Inflammatory macrophage treated with lipopolysaccharide for 1 hour (primary cell): Measurements from ENCODE around the gene HSD17B14.
"Not testable (repeated sequence)": the region's sequence is repeated elsewhere in the genome, so short reads cannot be mapped to it uniquely, and the experiment has no call there.

Experiments
- DNase-seq, 2 donors: peaks; one replicate each; pipeline ENCODE4 v3.0.0-alpha.2; 2020 to 2022

Gene HSD17B14

DNA sequence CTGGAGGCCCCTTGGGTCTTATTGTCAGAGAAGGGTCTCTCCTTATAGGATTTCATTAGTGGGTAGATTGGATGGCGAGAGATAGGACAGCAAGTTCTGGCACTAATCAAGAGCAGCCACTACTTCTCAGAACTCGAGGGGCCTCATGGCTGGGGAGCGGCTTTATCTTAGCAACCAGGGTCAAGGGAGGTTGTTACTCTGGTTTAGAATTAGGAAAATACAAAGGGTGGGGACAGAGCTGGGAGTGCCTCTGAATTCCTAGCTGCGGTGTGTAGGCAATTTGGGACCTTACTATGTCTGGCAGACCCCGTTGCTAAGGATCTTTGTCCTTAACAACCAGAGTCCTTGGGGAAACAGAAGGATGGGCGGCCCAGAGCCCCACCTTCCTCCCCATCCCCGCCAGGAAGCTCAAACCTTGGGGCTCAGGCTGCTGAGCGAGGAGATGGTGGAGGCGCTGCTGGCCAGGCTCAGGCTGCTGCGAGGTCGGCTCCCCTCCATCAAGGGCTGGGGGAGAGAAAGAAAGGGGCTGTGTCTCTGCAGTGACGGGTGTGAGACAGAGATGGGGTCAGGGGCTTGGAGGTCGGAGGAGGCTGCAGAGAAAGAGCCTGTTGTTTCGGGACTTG is 30.9 kb upstream of the HSD17B14 start:
- DNase-seq, result no peak

DNA sequence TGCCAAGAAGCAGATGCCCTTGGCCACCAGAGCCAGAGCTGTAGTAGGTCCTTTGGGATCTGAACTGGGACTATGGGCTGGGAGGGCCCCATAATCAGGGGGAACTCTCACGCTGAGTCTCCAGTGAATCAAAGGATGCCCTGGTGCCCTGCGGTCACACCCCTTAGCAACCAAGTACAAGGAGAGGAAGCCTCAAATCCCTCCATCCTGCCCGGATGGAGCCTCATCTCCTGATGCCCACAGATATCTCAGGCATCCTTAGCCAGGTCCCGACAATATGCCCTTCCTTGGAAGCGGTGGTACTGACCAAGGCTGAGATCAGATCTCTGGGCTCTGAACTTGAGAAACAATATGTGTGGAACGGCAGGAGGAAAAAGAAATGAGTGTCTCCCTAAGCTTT is 30.4 kb upstream of the HSD17B14 start:
- no peak for DNase-seq

- DNase-seq, result no peak
Observed at GRCh38 chr19:48862827-48863226, 26.5 kb upstream of the HSD17B14 start.

DNA sequence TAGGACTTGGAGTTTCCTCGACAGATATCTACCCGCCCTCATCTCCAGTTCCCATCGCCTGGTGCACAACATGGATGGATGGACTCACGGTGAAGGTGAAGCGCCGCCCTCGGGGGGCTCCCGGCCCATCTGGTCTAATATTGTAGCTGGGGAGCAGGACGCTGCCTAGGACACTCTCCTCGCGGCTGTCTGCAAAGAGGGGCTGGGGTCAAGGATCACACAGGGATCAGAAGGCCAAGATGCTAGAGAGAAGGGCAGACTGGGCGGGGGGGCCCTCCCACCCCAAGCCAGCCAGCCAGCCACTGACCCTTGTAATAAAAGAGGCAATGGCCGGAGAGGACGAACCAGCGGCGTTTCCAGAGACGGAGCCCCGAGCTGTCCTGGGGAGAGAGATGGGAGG is 25.0 kb upstream of the HSD17B14 start:
- no peak for DNase-seq

GRCh38 chr19:48859711-48860572 is 23.7 kb upstream of the HSD17B14 start:
- peak; percentile 57 to 68 for DNase-seq

GRCh38 chr19:48858984-48859710 is 22.9 kb upstream of the HSD17B14 start:
- DNase-seq, result peak in 1 of 2 donors; percentile 47

DNA sequence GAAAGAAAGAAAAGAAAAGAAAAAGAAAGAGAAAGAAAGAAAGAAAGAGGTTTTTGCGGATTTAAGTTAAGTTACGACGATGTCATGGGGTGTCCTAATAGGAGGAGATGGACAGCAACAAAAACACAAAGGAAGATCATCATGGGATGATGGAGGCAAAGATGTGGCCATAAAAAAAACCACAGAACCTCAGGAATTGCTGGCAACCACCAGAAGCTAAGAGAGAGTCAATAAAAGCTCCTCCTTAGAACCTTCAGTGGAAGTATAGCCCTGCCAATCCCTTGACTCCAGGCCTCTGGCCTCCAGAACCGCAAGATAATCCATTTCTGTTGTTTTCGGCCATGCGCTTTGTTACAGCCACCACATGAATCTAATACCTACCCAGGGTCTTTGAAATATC is 20.6 kb upstream of the HSD17B14 start:
- no peak for DNase-seq

DNA sequence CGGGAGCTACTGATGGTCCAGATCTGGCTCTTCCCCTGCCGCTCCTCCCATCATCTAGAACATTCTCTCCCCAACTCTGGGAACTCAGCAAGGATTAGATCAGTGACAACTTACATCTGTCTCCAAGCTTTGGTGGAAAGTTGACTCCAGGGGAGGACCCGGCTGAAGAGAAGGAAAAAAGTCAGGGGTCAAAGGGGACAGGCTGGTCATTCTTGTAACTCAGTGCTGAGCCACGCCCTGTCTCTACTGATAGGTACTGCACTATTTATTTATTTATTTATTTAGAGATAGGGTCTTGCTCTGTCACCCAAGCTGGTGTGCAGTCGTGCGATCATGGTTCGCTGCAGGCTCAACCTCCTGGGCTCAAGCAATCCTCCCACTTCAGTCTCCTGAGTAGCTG is 17.8 kb upstream of the HSD17B14 start:
- no peak for DNase-seq

DNA sequence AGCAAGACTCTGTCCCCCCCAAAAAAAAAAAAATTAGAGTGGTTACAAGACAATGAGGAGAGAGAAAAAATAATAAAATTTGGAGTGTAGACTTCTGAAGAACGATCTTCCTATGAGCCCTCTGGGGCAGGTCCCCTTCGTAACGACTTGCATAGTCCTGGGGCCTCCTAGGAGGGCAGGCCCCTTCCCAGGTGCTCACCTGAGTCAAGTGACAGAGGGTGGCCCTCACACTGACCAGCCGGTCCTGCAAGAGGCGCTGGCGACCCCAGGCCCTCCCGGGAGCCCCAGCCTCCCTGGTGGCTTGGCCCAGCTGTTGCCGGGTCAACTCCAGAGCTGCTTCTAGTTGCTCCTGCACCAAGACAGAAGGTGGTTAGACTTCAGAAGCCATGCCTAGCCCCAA is 17.2 kb upstream of the HSD17B14 start:
- DNase-seq, result no peak

DNA sequence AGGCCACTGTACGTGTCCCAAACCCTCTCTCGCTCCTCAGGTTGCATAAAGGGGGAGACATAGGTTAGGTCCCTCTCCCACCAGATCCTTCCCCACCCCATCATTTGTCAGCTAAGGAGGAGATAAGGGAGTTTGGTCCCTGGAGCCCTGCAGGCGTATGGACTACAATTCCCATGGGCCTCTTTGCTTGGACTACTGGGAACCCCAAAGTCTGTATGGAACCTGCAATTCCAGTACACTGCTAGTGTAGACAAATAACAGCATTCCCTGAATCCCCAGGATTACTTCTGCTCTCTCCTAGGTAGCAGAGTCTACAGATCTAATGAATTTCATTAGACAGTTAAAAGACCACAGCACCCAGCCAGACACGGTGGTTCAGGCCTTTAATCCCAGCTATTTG is 16.0 kb upstream of the HSD17B14 start:
- DNase-seq, result no peak

- DNase-seq, result not testable (repeated sequence)
Observed at GRCh38 chr19:48846659-48847058, 10.4 kb upstream of the HSD17B14 start.

DNA sequence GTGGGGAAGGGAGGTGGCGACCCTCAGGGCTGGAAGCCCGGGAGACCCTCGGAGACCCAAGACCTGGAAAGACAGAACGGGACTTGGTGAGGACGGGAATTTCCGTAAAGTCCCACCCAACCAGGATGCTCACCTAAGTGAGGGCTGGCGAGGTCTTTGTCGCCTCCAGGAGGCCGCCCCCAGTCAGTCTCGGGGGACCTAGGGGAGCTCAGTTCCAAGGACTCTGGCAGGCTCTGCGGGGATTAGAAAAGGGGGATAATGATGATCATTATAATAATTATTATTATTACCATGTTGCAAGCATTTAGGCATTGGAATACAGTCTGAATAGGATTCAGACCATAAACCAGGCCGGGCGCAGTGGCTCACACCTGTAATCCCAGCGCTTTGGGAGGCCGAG is 9.1 kb upstream of the HSD17B14 start:
- no peak for DNase-seq

GRCh38 chr19:48844472-48844871 is 8.2 kb upstream of the HSD17B14 start:
- DNase-seq, result peak in 1 of 2 donors; percentile 27

DNA sequence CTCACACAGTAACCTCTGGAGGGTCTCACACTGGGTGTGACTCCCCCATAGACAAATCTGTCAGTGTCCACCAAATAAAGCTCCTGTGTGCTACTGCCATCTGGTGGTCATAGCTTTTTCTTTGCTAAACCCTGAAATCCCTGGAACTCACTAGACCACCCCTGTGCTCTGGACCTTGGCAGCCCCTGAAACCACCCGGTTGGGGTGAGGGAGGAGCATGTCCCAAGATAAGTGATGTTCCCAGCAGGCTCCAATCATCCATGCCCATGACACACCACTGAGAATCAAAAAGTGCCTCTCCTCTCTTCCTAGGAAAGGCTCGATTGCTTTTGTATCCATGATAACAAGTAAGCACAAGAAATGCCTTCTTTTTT is 6.5 kb upstream of the HSD17B14 start:
- DNase-seq, result peak; percentile 36 to 80

GRCh38 chr19:48841571-48841970 is 5.3 kb upstream of the HSD17B14 start:
- DNase-seq, result no peak

GRCh38 chr19:48841047-48841446 is 4.8 kb upstream of the HSD17B14 start:
- DNase-seq, result no peak

DNA sequence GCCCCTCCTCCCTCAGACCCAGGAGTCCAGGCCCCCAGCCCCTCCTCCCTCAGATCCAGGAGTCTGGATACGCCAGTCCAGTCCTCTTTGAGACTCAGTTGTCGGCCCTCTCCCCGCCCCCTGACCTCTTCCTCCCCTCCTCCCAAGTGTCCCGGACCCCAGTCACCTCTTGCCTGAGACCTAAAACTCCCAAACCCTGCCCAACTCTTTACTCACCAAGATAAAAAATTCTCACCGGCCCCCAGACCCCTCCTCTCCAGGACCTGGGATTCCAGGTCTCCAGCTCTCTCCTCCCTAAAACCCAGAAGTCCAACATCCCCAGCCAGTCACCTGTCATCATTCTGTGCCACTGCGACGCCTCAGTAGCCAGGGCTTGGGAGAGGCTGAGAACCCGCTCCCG is 1.4 kb upstream of the HSD17B14 start:
- DNase-seq, result no peak

- peak; percentile 70 to 83 for DNase-seq
Observed at GRCh38 chr19:48837051-48837524, 797 bp upstream of the HSD17B14 start.

DNA sequence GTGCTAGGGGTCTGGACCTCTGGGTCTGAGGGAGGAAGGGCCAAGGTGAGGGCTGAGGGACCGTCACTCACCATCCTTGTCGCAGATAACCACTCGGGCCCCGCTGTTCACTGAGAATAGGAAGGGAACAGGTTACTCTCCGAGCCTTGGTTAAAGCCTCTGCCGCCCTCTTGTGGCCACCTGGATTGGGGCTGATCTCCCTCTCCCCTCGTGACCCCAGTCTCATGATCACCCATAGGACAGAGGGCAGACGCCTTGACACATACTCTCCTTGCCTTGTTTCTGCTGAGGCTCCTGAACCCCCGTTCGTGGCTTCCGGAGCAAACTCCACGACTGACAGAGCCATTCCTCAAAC is 580 bp downstream of the HSD17B14 start:
- DNase-seq, result peak; percentile 90 to 97

DNA sequence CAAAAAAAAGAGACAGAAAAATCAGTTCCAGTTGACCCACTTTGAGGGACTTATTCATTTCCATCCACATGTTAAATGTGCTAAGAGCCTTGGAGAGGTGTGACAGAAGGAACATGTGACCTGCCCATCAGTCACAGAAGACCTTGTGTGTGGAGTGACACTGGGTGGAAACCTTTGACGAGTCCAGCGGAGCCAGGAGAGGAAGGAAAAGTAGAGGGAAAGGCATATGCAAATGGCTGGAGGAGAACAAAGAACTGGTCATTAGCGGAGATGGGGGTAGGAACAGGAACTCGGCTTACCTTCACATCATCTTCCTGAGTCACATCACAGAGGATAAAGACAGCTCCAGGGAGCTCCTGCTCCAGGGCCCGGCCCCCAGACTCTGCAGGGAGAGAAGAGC is 2.3 kb downstream of the HSD17B14 start:
- DNase-seq, result peak; percentile 7 to 42

- DNase-seq, result no peak
Observed at GRCh38 chr19:48833049-48833448, 3.2 kb downstream of the HSD17B14 start.

GRCh38 chr19:48830965-48831364 is 5.3 kb downstream of the HSD17B14 start:
- DNase-seq, result no peak

DNA sequence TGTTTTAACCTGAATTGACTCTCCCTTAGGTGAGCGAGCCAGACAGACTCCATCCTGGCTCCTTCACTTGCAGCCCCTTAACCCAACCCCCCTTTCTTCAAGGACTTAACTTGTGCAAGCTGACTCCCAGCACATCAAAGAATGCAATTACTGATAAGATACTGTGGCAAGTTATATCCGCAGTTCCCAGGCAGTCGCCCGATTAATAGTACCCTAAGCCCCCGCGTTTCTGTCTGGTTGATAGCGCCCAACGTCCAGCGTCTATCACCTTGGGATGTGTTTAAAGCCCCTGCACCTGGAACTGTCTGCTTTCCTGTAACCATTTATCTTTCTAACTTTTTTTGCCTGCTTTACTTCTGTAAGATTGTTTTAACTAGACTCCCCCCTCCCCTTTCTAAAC is 6.2 kb downstream of the HSD17B14 start:
- DNase-seq, result no peak

- no peak for DNase-seq
Observed at GRCh38 chr19:48826606-48827020, 9.7 kb downstream of the HSD17B14 start.
